IPS-NIHi7 (cell line): ENCODE measurements around the gene MYBBP1A.

Experiments
- DNase-seq: peaks from one replicate; pipeline ENCODE4 v3.0.0; 2012; ENCODE audit warnings: mixed read lengths; ENCODE audit errors: extremely low spot score

The MYBBP1A gene

DNA sequence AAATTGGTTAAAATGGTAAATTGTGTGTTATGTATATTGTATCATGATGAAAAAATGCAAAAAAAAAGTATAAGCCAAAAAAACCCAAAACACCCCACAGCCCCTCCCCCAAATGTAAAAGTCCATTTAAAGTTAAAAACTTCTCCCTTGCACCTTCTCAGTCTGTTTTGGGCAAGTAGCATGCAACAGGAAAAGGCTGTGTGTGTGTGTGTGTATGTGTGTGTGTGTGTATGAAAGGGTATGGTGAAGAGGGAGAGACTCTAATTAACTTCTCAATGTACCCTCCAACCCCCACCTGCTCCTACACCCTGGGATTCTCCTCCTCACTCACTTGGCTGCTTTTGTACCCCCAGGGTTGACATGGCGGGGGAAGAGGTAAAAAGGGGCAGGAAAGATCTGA lies 14.4 kb upstream of the MYBBP1A start:
- no peak for DNase-seq

DNA sequence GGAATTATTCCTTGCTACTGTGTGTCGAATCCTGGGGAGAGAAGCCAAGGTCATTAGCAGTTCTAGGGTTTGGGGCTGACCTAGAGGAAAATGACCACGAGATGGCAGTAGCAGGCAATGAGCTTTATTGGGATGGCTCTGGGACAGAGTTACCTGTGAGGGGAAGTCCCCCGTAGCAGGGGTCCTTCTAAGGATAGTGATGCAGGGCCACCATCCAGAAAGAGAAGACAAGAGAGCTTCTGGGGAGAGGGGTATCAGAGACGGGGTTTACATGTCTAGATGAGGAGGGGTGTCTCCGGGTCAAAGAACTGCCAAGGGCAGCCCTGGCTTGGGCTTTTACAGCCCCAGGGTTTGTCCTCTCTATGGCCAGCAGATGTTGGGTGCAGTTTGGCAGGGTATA lies 11.6 kb upstream of the MYBBP1A start:
- DNase-seq: peak; percentile 88

DNA sequence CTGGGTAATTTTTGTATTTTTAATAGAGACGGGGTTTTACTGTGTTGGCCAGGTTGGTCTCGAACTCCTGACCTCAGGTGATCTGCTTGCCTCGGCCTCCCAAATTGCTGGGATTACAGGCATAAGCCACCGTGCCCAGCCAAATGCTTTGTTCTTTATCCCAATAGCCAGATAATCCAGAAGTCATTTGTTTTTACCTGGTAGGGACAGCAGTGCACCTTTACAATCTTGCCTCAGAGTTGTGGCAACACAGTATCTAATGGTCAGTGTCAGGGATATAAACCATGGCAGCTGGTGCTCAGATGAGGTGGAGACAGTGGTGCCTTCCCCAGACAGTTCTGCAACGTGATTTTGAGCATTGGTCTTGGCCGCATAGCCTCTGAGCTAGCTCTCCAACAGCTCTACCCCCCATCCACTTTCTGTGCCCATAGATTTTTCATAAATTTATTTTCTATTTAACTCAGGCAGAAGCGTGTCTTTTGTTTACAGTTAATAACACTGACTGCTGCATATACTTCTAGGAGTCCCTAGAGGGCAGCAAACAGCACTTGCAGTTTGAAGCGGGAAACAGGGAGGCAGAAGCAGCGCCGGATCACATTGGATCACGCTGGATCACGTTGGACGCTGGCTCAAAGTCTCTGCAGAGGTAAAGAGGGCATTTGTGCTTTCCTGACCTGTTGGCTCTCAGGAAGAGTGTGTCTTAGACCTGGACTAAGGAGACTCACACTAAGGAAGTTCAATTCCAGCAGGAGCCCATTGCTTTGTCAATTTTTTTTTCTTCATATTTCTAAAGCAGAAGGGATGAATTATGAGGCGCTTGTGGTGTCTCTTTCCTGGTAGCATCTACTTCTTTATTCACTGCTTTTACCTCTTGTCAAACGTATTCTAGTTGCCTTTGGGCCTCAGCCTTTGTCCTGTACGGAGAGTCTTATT lies 10.3 kb upstream of the MYBBP1A start:
- DNase-seq: peak; percentile 79

- no peak for DNase-seq
Observed at GRCh38 chr17:4562015-4562969, 7.1 kb upstream of the MYBBP1A start.

- DNase-seq: no peak
Observed at GRCh38 chr17:4560837-4561256, 5.7 kb upstream of the MYBBP1A start.

- no peak for DNase-seq
Observed at GRCh38 chr17:4560421-4560820, 5.2 kb upstream of the MYBBP1A start, which contains the start of gene GGT6. GGT6 (minus strand) TSS chr17:4560577; CDS start chr17:4560521, 56 bp downstream.

- no peak for DNase-seq
Observed at GRCh38 chr17:4559966-4560365, 4.8 kb upstream of the MYBBP1A start.

- DNase-seq: no peak
Observed at GRCh38 chr17:4559139-4559791, 4.1 kb upstream of the MYBBP1A start.

GRCh38 chr17:4558347-4558971 lies 3.3 kb upstream of the MYBBP1A start:
- DNase-seq: no peak

DNA sequence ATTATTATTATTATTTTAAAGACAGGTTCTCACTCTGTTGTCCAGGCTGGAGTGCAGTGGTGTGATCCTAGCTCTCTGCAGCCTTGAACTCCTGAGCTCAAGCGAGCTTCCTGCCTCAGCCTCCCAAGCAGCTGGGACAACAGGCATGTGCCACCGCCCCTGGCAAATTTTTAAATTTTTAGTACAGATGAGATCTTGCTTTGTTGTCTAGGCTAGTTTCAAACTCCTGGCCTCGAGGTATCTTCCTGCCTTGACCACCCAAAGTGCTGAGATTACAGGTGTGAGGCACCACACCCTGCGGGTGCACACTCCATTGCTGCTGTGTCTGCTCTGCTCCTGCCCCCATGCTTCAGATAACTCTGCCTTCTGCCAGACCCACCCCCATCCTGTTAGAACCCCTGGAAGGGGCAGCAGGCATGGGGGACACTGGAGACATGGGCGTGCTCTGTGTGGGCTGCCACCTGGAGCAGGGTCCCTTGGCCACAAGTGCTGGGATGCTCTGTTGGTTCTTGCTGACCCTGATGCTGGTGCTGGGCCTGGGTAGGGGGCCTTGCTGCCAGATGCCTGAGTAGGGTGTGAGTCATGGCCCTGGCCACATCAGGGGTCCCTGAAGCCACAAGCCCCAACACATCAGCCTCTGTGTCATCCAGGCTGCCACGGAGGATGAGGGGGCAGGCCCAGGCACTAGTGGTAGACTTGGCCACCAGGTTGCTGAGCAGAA lies 2.6 kb upstream of the MYBBP1A start:
- no peak for DNase-seq

GRCh38 chr17:4556996-4557395 lies 1.8 kb upstream of the MYBBP1A start:
- no peak for DNase-seq

- no peak for DNase-seq
Observed at GRCh38 chr17:4555873-4556759, 932 bp upstream of the MYBBP1A start.

DNA sequence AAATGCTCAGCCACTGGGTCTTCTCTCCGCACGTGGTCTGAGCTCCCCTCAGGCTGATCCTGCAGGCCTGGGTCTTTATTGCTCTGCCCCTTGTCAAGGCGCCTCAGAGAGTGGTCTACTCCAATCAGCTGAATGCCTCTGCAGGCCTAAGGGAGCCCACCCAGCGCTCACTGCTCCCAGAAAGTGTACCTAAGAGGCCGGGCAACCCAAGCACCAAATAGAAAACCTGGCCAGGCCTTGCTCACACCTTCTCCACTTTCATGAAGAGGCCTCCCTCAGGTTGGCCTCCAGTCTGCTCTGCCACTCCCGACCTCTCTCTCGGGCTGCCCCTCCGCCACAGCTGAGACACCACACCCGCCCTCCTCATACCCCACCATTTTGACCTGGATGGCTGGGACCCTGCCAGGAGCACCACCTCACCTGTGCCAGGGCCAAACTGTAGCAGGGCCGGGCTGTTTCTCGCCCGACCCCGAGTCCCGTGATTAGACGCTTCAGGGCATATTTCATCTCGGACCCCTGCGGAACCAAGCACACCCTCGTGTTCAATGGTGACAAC lies 665 bp downstream of the MYBBP1A start:
- no peak for DNase-seq

DNA sequence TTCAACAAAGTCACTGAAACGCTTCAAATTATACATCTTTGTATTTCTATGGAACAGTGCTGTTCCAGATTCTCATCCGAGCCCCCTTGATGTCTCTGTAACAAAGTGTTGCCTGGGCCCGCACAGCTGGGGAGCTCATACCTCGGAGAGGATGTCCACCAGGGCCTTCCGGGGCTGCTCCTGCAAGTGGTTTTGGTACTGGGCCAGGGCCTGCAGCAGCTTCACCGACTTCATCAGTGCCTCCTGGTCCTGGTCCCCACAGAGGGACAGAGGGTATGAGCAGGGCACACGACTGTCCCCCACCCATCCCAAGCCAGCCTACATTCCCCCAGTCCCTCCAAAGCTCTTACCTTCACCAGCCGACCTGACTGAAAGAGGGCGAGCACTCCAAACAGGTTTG lies 1.5 kb downstream of the MYBBP1A start:
- DNase-seq: no peak

DNA sequence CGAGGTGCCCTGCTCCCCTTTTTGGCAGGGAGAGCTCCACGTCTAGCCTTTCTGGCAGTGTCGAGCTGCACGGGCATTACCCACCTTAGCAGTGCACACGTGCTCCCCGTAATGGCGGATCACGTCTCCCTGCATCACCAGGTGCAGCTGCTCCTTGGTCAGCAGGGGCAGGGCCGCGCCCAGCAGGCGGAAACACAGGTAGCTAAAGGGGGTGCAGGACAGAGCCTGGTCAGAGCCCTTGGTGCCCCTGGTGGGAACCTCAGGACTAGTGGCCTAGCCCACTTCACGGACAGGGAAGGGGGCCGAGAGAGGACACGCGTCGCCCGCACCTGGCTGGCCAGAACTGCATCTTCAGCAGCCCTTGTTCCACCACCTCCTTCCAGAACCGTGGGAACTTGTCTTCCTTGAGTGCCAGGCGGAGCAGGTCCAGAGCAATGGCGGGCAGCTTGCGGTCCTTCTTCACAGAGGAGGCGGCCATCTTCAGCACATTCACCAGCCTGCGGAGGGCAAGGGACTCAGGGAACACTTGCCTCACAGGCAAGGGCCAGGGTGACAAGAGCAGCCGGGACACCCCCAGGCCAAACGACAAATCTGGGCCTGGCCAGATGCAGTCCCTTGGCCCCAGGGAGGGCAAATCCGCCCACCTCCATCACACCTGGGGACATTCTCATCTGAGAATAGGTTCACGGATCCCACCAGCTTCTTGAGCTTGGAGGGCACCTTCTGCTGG lies 3.2 kb downstream of the MYBBP1A start:
- no peak for DNase-seq

- DNase-seq: no peak
Observed at GRCh38 chr17:4551141-4551540, 4.0 kb downstream of the MYBBP1A start.

GRCh38 chr17:4550534-4551039 lies 4.6 kb downstream of the MYBBP1A start:
- no peak for DNase-seq

- DNase-seq: no peak
Observed at GRCh38 chr17:4549781-4550533, 5.2 kb downstream of the MYBBP1A start.
